HT1080 (cell line): Measurements from ENCODE around the gene MSI2. TPM values are rescaled to one million over a fixed set of nuclear protein-coding genes. Genes with fewer than 3 reads are reported as not detected.

ENCODE experiments used
- DNase-seq: peaks from one replicate; pipeline ENCODE4 v3.0.0-alpha.2; 2015; ENCODE audit warnings: low read depth
- total RNA-seq: library from RNA; depleted of rRNA; stranded (reverse); fragments of >200 nt; shearing (Covaris generic); gene quantifications from 2 replicates; pipeline ENCODE4 v1.2.3, GENCODE V29; 2014

Gene MSI2
- total RNA-seq, 1 experiment from 2014 or later = 33.0 TPM

- DNase-seq = no peak
Observed at GRCh38 chr17:57245786-57246185, 10.5 kb upstream of the MSI2 start.

DNA sequence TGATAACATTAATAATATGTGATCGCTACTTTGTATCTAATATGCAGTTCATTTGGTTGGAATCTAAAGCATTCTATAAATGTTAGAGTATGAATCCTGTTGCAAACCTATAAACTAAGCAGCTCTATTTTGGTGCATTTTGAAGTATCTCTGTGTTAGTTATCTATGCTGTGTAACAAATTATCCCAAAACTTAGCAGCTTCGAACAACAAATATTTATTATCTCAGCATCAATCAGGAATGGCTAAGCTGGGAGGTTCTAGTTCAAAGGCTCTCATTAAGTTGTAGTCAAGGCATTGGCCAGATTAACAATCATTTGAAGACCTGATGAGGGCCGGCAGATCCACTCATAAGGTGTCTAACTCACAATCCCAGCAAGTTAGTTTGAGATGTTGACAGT, 10.1 kb upstream of the MSI2 start:
- DNase-seq = no peak

DNA sequence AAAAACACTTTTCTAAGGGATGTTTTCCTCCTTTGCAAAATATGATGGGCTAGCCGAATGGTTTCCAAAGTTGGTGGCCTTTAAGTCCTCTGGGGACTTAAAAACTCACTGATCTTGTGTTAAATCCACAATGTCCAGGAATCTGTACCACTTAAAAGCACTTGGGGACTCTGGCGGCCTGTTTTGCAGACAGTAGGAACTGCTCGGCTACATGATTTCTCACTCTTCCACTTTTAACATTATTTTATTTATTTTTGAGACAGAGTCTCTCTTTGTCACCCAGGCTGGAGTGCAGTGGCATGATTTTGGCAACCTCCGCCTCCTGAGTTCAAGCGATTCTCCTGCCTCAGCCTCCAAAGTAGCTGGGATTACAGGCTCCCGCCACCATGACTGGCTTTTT, 9.1 kb upstream of the MSI2 start:
- DNase-seq = no peak

- DNase-seq = no peak
Observed at GRCh38 chr17:57247913-57248312, 8.4 kb upstream of the MSI2 start.

DNA sequence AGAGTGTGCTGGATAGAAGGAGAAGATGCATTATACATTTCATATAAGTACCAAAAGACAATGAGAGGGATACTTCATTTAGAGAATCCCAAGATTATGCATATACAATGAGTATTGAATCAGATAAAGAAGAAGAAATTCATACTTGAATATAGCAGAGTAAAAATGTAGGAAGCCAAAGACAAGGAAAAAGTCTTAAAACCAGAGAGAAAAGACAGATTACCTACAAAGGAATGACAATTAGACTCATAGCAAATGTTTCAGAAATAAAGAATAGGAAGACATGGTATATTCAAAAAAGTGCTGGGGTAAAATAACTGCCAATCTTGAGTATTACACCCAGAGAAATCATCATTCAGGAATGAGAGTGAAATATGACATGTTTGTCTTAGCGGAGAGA, 6.8 kb upstream of the MSI2 start:
- no peak for DNase-seq

GRCh38 chr17:57251211-57251787, 5.0 kb upstream of the MSI2 start:
- no peak for DNase-seq

- DNase-seq = no peak
Observed at GRCh38 chr17:57253362-57254065, 2.8 kb upstream of the MSI2 start.

DNA sequence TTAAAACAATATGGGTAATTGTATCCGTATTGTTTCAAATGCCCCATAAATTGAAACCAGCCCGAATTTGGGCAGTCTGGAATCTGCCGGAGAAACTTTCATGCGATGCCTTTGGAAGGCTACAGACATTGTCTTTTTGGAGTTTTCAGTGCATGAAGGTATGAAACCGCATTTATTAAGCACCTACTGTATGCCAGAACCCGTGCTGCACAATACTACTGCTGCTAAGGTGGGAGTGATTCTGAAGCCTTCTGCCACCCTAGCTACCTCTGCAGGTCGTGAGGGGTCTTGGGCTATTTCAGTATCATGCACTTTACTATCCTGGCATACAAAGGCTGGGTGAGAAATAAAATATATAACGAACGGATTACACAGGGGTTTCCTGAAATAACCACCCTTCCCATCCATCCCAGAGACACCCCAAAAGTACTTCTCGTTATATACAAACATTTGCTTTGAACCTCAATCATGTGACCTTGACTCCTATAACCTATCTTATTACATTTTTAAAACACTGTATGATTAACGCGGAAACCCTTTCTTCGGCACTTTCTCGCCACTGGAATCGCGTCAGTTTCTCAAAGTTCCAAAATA, 1.0 kb upstream of the MSI2 start:
- no peak for DNase-seq

GRCh38 chr17:57256708-57257112, 387 bp downstream of the MSI2 start:
- DNase-seq = no peak

GRCh38 chr17:57257195-57257894, 1.0 kb downstream of the MSI2 start:
- no peak for DNase-seq

- DNase-seq = no peak
Observed at GRCh38 chr17:57257895-57258851, 1.9 kb downstream of the MSI2 start.

DNA sequence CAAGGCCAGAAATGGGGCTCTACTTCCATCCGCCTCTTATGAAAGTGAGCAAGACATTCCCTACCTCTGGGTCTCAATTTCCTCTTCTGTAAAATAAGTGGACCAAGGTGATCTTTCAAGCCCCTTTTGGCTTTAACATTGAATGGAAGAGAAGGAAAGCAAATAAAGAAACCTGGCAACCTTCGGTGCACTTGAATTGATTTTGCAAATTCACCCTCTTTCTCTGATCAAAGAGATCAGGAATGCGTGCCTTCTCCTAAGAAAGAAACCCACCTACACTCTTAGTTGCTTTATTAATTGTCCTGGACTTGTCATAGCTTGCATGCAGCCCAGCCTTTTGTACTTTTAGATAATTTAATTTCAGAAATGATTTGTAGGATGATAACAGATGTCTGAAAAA, 3.0 kb downstream of the MSI2 start:
- no peak for DNase-seq

DNA sequence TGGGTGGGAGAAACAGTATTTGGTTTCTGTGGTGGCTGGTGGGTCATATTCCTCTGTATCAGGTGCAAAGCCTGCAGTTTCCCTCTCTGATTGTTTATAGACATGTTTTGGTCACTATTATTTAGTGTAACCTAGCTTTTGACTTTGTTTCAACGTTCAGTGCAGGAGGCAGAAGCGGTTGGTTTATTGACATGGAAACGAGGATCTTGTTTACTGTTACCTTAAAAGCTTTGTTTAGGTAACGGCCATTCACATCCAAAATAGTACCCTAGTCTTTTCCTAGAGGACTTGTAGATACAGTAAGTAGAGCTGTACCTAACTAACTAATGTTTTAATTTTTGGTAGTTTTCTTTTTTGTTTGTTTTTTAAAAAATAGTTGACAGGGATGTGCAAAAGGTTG, 3.5 kb downstream of the MSI2 start:
- DNase-seq = no peak

- DNase-seq = no peak
Observed at GRCh38 chr17:57260325-57261083, 4.2 kb downstream of the MSI2 start.

DNA sequence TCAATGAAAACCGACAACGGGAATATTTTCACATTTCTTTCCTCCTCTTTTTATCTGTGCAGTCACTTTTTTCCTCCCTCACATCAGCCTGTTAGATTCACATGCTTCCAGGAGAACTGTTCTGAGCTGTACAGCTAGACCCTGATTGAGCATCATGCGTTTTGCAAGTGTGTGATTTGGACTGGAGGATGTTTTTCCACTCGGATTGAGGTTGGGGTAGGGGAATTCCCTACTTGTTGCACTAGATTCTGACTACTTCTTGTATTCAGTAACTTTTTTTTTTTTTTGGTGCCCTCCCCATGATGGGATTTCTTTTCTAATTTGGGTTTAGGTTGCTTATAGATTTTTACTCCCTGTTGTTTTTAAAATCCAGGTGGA, 4.8 kb downstream of the MSI2 start:
- no peak for DNase-seq

- DNase-seq = no peak
Observed at GRCh38 chr17:57262557-57262956, 6.2 kb downstream of the MSI2 start.

DNA sequence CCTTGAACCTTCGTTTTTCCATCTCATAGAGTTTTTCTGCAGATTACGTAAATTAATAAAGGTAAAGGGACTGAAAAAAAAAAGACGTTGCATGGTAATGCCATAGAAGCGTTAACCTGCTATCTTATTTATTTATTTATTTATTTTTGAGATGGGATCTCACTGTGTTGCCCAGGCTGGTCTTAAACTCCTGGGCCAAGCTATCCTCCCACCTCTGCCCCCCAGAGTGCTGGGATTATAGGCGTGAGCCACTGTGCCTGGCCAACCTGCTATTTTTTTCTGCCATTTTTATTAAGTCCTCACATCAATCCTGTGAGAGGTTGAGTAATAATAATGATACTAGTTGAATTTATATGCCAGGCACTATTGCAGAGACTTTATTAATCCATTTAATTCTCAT, 7.9 kb downstream of the MSI2 start:
- DNase-seq = no peak

DNA sequence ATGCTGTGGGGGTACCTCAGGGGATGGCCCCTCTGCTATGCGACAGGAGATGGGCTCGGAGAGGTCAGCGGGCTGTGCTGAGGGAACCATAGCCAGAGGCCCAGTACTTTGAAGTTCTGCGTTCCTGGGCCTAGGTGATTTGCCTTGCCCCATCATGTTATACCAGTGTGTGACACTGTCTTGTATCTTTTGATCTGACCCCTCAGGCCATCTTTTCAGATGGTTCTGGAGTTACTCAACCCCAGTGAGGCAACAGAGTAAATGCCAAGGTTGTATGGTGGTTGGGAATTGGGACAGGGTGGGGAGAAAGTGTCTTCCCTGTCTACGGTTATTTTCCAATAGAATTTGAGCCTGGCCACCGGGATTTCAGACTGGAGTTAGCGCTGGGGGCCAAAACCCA, 8.5 kb downstream of the MSI2 start:
- no peak for DNase-seq

DNA sequence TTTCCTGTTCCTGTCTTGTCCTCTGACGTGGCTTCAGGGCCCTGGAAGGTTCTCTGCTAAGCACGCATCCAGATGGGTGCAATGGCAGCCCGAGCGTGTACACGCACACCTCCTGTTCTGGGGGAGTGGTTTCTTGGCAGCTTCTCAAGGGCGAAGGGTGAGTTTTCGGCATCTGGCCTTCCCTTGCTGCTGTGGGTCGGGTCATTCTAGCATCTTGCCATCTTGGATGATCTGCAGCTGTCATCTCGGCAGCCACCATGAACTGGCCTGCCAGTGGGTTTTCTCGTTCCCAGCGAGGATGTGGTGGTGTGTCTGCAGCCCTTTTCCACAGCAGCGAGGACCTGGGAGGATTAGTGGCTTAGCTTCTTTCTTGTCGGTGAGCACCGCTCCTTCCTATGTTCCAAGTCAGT, 10.6 kb downstream of the MSI2 start:
- DNase-seq = no peak

GRCh38 chr17:57268181-57268580, 11.9 kb downstream of the MSI2 start:
- no peak for DNase-seq

DNA sequence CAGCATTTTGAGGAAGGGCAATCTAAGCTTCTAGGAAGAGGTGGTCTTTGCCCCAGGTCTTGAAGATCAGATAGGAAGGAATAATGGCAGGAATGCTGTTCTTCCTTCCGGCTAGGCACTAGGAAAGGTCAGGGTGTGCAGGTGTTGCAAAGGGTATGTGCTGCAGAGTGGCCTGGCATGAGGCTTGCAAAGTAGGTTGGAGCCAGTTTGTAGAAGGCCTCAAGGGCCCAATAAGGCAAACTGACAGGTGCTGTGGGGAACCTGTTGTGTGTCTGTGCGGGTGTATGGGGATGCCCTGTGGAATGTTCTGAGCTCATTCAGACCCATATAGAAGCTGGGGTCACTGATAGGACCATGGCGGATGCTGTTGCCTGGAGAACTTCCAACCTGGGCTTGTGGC, 12.7 kb downstream of the MSI2 start:
- no peak for DNase-seq
